B cell (primary cell): ENCODE data around the gene GLIPR1.

Source experiments
- CTCF ChIP-seq: fragments of 200-600 bp; IDR thresholded peaks from one replicate; pipeline ENCODE4 v1.8.0; 2022; ENCODE audit warnings: antibody characterized with exemption, mild to moderate bottlenecking
- EZH2 ChIP-seq: IDR thresholded peaks from 2 replicates; pipeline ENCODE4 v1.6.1; 2012; ENCODE audit warnings: borderline replicate concordance, low read depth, mild to moderate bottlenecking, moderate library complexity, low read length; ENCODE audit not compliant: insufficient read depth, poor library complexity, severe bottlenecking

- TF ChIP-seq CTCF (no peak), EZH2 (no peak)
Observed at GRCh38 chr12:75443709-75444108, 36.8 kb upstream of the GLIPR1 start.
